GM12891 (cell line): Measurements from ENCODE around the gene PPP1R13B.
"Not testable (repeated sequence)": the region's sequence is repeated elsewhere in the genome, so short reads cannot be mapped to it uniquely, and the experiment has no call there.

Experiments
- DNase-seq: peaks from one replicate; pipeline ENCODE4 v3.0.0; 2011; ENCODE audit warnings: low spot score; ENCODE audit not compliant: insufficient read length
- FAIRE-seq: peaks from 2 replicates; lab custom pipeline; 2011; peaks lifted over from hg19 to GRCh38; lab: Jason Lieb, UNC
- PAX5 ChIP-seq: IDR thresholded peaks from 2 replicates; pipeline ENCODE4 v1.6.1; 2011; ENCODE audit warnings: low read length, moderate library complexity, mild to moderate bottlenecking; ENCODE audit not compliant: insufficient read depth, severe bottlenecking
- POLR2A ChIP-seq: IDR thresholded peaks from 2 replicates; pipeline ENCODE4 v1.6.1; 2011; ENCODE audit warnings: low read depth, low read length, control low read depth
- POLR2AphosphoS5 ChIP-seq: IDR thresholded peaks from 2 replicates; pipeline ENCODE4 v1.6.1; 2011; ENCODE audit warnings: low read depth, low read length, control low read depth
- POU2F2 ChIP-seq: IDR thresholded peaks from 2 replicates; pipeline ENCODE4 v1.6.1; 2011; ENCODE audit warnings: low read depth, mild to moderate bottlenecking, control low read depth, low read length, moderate library complexity
- SPI1 ChIP-seq: IDR thresholded peaks from 2 replicates; pipeline ENCODE4 v1.6.1; 2011; ENCODE audit warnings: low read depth, low read length, control low read depth
- TAF1 ChIP-seq: IDR thresholded peaks from 2 replicates; pipeline ENCODE4 v1.6.1; 2011; ENCODE audit warnings: low read depth, low read length, control low read depth

Gene PPP1R13B

GRCh38 chr14:103889313-103890051 lies 42.1 kb upstream of the PPP1R13B start:
- no peak for DNase-seq
- FAIRE-seq: no peak
- no peak for TF ChIP-seq POLR2AphosphoS5
- TF ChIP-seq POU2F2: no peak
- TF ChIP-seq POLR2A: no peak
- TF ChIP-seq TAF1: no peak

GRCh38 chr14:103889002-103889312 lies 41.6 kb upstream of the PPP1R13B start:
- DNase-seq, FAIRE-seq: not testable (repeated sequence)

DNA sequence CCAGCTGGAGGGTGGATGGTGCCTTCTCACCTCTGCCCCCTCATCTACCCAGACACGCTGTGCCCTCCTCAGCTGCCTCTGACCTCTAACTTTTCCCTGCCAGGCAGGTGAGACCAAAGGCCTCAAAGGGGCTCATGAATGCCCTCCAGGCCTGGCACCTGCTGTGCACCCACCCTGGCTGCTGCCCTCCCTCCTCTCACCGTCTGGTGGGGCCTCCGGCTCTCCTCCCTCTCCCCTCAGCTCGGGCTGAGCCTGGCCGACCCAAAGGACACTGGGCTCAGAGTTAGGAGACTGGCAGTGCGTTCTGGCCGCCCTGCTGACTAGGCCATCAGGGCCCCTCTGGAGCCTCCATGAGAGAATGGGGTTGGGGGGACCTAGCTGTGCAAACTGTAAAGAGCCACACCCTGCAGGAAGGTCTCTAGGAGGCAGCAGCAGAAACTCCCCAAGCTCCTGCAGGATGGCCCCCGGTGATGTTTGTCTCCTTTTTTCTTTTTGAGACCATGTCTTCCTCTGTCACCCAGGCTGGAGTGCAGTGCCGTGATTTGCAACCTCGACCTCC lies 40.3 kb upstream of the PPP1R13B start:
- TF ChIP-seq TAF1: no peak
- TF ChIP-seq SPI1: no peak
- no peak for TF ChIP-seq POU2F2
- no peak for TF ChIP-seq POLR2A
- TF ChIP-seq POLR2AphosphoS5: no peak
- no peak for TF ChIP-seq PAX5
- DNase-seq: no peak
- no peak for FAIRE-seq

- TF ChIP-seq POLR2AphosphoS5 (no peak), POU2F2 (no peak), TAF1 (no peak), POLR2A (no peak), PAX5 (no peak), SPI1 (no peak)
- DNase-seq (no peak), FAIRE-seq (no peak)
Measured at GRCh38 chr14:103887170-103887501, 39.8 kb upstream of the PPP1R13B start.

DNA sequence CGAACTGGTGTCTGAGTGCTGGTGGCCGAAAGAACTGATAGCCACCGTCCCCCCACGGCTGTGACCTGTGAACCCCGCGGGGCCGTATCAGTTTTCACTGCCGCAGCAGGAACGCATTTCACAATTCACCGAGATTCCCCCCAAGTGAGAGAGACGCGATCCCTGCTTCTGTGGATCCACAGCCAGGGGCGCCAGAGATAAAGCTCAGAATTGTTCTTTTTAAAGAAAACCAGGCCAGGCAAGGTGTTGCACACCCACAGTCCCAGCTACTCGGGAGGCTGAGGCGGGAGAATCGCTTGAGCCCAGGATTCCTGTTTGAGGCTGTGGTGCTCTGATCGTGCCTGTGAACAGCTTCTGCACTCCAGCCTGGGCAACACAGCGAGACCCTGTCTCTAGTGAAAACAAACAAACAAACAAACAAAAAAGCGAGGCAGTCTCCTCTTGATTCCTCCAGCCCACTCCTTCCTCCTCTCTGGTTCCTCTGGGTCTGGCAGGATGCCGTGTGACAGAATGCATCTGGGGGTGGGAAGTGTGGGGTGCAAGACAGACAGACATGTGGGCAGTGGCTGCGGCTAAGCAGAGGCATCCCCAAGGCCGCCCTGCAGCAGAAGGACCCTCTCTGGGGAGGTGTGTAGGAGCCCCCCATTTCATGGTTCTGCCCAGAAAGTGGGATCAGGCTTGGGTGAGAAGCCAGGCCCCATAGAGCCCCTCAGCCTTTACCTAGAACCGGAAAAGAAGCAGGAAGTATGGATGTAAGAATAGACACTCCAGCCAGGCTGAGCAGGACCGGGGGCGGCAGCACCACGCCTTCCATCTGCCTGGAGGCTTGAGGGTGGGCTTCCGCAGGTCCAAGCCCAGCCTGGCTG lies 39.2 kb upstream of the PPP1R13B start:
- DNase-seq (no peak), FAIRE-seq (no peak)
- TF ChIP-seq POLR2AphosphoS5 (no peak), POU2F2 (no peak), TAF1 (no peak), POLR2A (no peak), SPI1 (no peak), PAX5 (no peak)

DNA sequence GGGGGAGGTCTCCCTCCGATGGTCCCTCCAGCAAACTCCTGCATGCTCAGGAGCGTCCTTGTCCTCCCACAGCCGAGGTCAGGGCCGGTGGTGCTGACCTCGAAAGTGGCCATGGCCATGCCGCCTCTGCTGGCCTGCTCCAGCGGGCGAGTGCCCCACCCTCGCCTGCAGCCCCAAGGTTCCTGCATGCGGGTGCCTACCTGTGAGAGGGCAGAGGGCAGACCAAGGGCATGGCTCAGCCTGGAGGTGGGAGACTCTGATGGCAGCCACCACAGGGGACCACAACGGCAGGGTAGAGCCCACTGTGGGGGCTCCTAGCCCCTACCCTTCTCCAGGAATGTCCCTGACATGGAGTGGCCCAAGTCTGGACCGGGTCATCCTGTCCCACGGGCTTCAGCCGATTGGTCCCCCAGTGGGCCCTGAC lies 38.1 kb upstream of the PPP1R13B start:
- TF ChIP-seq POLR2A: no peak
- TF ChIP-seq POLR2AphosphoS5: no peak
- no peak for TF ChIP-seq POU2F2
- no peak for TF ChIP-seq PAX5
- TF ChIP-seq TAF1: no peak
- TF ChIP-seq SPI1: no peak

GRCh38 chr14:103884854-103885253 lies 37.5 kb upstream of the PPP1R13B start:
- TF ChIP-seq SPI1 (no peak), POLR2AphosphoS5 (no peak), POLR2A (no peak), PAX5 (no peak), TAF1 (no peak), POU2F2 (no peak)
- no peak for DNase-seq
- no peak for FAIRE-seq

More for the DNA sequence above, 38.1 kb upstream of the PPP1R13B start:
- no peak for FAIRE-seq
- no peak for DNase-seq

- DNase-seq (no peak), FAIRE-seq (no peak)
- TF ChIP-seq SPI1 (no peak), PAX5 (no peak), POLR2A (no peak), POLR2AphosphoS5 (no peak), TAF1 (no peak), POU2F2 (no peak)
Measured at GRCh38 chr14:103883263-103883523, 35.8 kb upstream of the PPP1R13B start.

DNA sequence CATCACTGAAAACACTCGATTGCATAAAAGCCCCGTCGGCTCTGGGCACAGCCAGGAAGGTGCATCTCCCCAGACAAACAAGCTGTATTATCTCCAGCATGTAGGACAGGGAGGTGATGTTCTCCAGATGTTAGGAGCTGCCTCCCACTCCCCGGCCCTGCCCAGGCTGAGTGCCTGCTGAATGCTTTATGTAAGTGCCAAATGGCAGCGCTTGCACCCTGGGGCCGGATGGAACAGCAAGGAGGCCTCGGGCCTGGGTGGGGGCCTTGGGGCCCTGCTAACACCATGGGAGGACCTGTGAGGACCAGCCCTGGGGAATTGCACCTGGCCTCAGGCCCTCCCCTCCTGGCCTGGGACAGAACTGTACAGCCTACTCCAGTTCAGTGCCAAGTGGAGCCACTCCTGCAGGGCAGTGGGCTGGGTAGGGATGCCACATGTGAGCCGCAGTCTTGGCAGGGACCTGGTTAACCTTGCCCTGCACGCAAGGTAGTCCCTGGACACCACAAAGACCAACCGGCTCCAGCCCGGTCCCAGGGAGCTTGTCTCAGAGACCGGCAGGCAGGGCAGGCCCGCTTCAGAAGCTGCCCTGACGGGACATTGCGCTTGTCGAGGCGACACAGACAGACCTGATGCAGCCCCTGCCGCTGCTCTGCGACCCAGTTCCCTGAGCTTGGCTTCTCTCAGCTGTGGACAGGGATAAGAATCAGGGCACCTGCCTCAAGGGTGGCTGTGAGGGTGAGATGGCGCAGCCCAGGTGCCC lies 35.3 kb upstream of the PPP1R13B start:
- DNase-seq (no peak), FAIRE-seq (no peak)
- TF ChIP-seq POLR2A (no peak), POU2F2 (no peak), SPI1 (no peak), POLR2AphosphoS5 (no peak), PAX5 (no peak), TAF1 (no peak)
